HG03039 (cell line): ENCODE results near the gene KRT78.

Source experiments
- ATAC-seq: cut with Tn5 transposase; IDR thresholded peaks from one replicate; pipeline ENCODE4 v1.9.1; 2021; ENCODE audit warnings: mild to moderate bottlenecking, moderate library complexity; ENCODE audit not compliant: unreplicated experiment

Gene KRT78

DNA sequence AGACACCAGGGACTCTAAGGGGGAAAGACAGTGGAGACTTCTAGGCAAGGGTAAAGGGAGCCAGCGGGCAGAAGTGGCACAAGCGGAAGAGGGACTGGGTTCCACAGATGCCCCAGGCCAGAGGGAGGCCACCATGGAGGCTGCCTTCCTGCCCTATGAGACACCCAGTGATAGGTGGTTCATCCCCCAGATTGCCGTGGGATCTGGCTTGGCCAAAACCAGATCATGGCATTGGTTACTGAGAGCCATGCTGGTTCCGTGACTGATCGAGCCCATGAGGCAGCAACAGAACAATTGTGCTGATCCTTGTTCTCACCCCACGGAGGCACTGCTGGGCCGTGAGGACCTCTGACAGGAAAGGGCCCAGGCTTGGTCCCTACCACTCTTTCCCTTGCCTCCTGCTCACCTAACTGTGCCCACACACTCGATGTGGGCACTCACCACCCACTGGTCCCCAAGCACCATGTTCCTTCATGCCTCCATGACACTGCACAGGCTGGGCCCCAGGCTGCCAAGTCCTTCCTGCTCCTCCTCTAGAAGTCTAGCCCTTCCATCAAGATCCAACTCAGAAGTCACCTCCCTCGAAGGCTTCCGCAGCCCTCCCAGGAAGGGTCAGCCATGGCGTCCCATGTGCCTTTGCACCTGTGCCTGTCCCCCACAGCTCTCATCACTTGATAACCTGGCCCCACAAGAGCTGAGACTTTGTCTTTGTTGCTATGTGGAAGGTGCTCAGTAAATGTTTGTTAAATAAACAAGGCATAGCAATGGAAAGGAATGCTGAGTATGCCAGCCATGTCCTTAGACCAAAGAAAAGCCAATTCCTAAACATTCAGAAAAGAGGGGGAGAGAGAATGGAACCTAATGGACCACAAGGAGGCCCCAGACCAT is 21.9 kb downstream of the KRT78 start:
- no peak for ATAC-seq

DNA sequence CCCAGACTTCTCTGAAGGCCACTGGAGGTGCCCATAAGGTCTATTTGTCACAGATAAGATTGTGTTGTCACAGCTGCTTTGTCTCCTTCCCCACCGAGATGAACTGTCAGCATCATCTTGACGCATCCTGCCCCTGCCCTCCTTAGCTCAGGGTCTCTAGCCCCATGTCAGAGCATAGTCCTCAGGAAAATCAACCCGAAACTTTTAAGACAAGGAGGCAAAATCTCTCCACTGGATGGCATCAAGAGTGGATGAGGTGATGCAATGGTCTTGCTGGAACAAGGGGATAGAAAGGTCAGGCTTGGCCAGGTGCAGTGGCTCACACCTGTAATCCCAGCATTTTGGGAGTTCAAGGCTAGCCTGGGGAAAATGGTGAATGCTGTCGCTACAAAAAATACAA is 22.8 kb downstream of the KRT78 start:
- no peak for ATAC-seq

DNA sequence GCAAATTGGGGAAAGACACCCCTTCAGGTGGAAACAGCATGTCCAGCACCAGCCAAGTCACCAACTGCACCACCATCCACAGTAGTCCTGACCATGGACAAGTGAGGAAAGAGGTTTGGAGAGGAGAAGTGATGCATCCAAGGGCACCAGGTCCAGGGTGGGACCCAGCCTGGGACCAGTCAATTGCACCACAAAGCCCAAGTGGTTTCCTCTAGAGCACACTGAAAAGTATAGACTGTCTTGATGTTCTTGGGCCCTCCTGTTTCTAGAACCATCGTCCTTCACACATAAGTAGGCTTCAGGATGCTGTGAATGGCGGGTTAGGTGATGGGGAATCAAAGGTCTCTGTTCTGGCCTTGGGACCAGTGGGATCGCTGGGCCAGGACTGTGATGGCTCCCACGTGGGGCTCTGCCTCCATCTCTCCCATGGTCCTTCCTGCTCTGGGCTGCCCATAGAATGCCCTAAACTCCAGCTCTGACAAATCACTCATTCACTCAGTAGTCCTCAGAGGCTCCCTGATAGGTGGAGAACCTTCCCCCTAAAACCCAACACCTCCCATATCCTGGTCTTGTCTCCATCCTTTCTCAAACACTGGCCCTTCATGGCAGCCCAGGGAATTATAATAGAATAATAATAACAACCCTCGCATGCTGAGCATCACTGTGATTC is 23.9 kb downstream of the KRT78 start:
- ATAC-seq, result no peak

- ATAC-seq, result no peak
These were observed 24.9 kb downstream of the KRT78 start for GRCh38 chr12:52823761-52824450.

DNA sequence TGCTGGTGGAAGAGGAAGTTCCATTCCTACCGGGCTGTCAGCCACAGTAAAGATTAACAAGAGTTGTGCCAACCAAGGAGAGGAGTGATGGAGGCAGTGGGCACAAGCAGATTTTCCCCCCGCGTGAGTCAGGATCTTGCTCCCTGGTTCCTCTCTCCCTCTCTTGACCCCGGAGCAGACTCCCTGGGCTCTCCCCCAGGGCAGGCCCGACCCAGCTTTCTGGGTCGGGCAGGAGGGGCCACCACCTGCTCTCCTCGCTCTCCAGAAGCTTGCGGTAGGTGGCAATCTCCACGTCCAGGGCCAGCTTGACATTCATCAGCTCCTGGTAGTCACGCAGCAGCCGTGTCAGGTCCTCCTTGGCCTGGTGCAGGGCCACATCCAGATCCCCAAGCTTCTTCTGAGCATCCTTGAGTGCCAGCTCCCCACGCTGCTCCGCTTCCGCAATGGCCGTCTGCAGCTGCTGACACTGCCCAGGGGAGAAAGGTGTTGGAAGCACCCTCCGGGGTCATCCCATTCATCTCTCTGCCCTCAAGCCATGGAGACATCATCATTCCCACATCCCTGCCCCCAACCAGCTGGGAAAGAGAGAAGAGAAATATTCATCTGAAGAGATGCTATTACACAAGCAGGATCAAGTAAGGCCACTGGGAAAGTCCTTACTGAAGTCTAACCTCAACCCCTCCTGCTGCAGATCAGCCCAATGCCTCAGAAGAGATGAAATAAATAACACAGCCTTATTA is 25.9 kb downstream of the KRT78 start:
- no peak for ATAC-seq

DNA sequence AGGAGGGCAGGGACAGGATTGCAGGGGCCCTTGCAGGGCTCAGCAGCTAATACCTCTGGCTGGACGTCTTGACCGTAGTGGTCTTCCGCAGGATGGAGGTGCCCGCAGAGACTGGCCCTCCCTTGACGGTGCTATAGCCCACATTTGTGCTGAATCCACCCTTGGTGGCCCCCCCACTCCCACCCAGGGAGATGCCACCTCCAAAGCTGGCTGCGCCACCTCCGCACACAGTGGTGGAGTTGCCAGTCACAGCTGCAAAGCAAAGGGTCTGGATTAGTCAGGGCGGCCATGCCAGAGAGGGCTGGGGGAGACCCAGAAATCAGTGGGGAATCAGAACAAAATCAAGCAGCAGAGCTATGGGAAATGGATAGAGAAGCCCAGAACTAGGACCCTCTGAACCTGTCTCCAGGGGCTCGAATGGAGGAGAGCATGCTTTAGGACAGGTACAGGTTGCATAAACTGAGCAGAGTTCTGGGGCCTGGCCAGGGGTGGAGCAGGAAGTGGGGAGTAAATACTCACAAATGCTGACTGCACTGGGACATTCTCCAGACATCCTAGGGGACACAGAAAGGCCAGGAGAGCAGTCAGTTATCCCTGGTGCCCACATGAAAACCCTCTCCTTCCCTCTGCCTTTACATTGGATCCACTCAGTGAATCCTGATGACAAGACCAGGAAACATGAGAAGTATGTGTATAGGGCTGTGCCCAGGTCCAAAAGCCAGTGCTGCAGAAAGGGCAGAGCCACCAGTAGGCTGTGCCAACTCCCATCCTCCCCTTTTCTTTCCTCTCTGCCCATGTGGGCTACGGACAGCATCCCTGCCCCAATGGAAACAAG is 26.8 kb downstream of the KRT78 start:
- ATAC-seq, result no peak

DNA sequence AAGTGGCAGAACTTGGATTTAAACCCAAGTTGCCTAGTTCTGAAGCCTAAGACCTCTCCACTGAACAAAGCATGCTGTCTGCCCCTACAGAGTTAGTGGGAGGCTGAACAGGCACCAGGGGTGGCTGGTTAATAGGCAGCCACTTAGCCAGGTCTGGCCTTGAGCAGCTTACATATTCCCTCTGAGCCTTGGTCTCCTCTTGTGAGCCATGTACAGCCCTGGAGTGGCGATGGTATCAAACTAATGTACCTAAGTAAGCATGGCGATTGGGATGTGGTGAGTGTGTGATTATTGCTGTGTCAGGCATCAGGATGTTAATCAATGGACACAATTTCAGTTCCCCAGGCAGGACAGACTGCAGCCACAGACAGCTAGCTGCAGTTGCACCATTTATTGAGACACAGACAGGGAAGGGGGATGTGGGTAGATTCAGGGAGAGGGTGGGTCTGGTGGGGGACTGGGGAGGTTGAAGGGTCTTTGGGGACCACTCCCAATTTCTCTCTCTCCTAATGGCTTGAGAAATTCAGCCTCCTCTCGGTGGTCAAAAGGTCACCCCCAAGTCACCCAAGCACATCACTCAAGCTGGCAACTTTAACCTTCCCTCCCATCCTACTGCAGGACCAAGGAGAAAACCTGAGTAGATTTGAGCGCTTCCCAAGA is 27.6 kb downstream of the KRT78 start:
- ATAC-seq, result no peak

GRCh38 chr12:52820521-52820920 is 28.3 kb downstream of the KRT78 start:
- no peak for ATAC-seq

DNA sequence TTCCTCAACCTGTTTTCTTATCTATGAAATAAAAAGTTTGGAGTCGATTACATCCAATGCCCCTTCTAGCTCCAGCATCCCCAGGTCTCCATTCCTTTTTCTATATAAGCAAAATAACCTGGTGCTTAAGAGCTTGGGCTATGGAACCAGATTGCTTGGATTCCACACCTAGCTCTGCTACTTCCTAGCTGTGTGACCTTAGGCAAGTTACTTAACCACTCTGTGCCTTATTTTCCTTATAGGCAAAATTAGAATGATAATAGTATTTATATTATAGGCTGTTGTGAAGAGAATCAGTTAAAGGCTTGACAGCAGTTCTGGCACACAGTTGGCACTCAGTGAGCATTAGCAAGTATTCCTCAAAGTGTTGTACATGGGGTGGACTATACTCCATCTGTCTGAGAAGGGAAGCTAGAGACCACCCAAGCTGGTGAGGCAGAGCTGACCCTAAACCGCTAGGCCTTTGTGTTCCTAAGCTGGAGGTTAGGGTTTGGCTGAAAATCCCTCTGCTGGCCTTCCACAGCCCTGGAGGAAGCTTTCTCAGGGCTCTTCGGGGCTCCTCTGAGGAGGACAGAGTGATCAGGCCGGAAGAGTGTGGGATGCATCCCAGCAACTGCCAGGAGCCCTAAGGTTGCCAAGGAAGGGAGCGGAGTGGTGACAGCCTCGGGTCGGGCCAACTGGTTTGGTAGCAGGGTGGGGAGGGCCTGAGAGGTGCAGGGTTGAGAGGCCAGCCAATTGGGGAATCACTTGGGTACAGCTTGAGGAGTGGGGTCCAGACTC is 28.9 kb downstream of the KRT78 start:
- no peak for ATAC-seq

- no peak for ATAC-seq
These were observed 29.8 kb downstream of the KRT78 start for GRCh38 chr12:52818887-52819420.

- ATAC-seq, result no peak
These were observed 30.4 kb downstream of the KRT78 start for GRCh38 chr12:52818388-52818787.

DNA sequence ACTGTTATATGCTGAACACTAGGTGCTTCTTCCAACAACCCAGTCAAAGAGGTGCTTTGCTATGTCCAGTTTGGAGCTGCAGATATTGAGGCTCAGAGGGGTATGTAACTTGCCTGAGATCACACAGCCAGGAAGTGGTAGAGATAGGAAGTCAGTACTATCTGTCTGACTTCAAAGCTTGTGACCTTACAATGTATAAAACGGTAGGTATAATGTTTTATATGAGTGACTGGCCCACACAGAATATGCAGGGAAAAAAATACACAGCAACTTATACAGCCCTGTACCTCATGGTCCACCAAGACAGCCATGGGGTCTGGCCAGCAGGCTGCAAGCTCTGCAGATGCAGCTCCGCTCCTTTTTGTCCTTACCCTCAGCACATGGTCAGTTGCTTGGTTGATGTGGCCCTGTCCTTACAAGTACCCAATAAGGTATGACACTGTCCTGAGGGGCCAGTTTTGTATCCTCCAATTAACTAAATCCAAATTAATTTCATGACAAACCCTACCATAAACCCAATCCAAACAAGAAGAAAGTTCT is 31.0 kb downstream of the KRT78 start:
- ATAC-seq, result no peak

GRCh38 chr12:52817003-52817698 is 31.6 kb downstream of the KRT78 start:
- no peak for ATAC-seq

GRCh38 chr12:52815676-52816588 is 32.9 kb downstream of the KRT78 start:
- no peak for ATAC-seq

- no peak for ATAC-seq
These were observed 33.6 kb downstream of the KRT78 start for GRCh38 chr12:52815161-52815560.

- ATAC-seq, result no peak
These were observed 34.1 kb downstream of the KRT78 start for GRCh38 chr12:52814710-52815155.
